Large intestine (tissue), 3 donors: ENCODE data around the gene FAM98B. TPM values are rescaled to one million over a fixed set of nuclear protein-coding genes. Genes with fewer than 3 reads are reported as not detected.

ENCODE experiments used
- DNase-seq, 2 donors: peaks; one replicate each; pipeline versions ENCODE4 v3.0.0 to v3.0.0-alpha.2; 2013
- H3K27ac ChIP-seq: one replicate; pipeline ENCODE4 v1.5.1; 2013; ENCODE audit warnings: low read length
- H3K27me3 ChIP-seq: 2 replicates; pipeline ENCODE4 v1.6.1; 2013; ENCODE audit warnings: low read length; ENCODE audit not compliant: control insufficient read depth, insufficient read depth
- H3K36me3 ChIP-seq: 2 replicates; pipeline ENCODE4 v1.6.1; 2013; ENCODE audit warnings: low read length; ENCODE audit not compliant: control insufficient read depth, insufficient read depth
- H3K4me1 ChIP-seq: one replicate; pipeline ENCODE4 v1.6.1; 2013; ENCODE audit warnings: low read length; ENCODE audit not compliant: control insufficient read depth, insufficient read depth
- H3K4me3 ChIP-seq: one replicate; pipeline ENCODE4 v1.5.1; 2013; ENCODE audit warnings: low read length
- H3K9me3 ChIP-seq: one replicate; pipeline ENCODE4 v1.6.1; 2013; ENCODE audit warnings: mild to moderate bottlenecking, low read depth, low read length, moderate library complexity; ENCODE audit not compliant: control insufficient read depth
- WGBS: methylation state at CpG from one replicate; pipeline ENCODE4 v1.1.5; 2013; ENCODE audit warnings: low lambda C conversion rate; ENCODE audit not compliant: insufficient coverage; 5-methylcytosine and 5-hydroxymethylcytosine counted together
- polyA plus RNA-seq: library from polyadenylated mRNA; unstranded; fragments of 120-200 nt; gene quantifications from one replicate; pipeline ENCODE4 v1.2.1, GENCODE V29; 2013

FAM98B gene
- polyA plus RNA-seq, 1 donor: 31.3 TPM

GRCh38 chr15:38533926-38534325, 80.0 kb downstream of the FAM98B start:
- no peaks in the 10 kb centered on the region for H3K27me3 ChIP-seq
- H3K4me1 ChIP-seq: no peaks in the 10 kb centered on the region
- no peak for DNase-seq
- H3K4me3 ChIP-seq: no peak overlapping the region
- no peak overlapping the region for H3K27ac ChIP-seq
- no peaks in the 10 kb centered on the region for H3K36me3 ChIP-seq
- H3K9me3 ChIP-seq: no peaks in the 10 kb centered on the region

- Histone ChIP-seq H3K4me1 (no peaks in the 10 kb centered on the region), H3K9me3 (no peaks in the 10 kb centered on the region), H3K36me3 (no peaks in the 10 kb centered on the region), H3K27ac (no peak overlapping the region), H3K4me3 (no peak overlapping the region), H3K27me3 (no peaks in the 10 kb centered on the region)
- 100% methylated on average over 1 of the region's 3 CpGs for WGBS
- DNase-seq: no peak
These were observed 80.8 kb downstream of the FAM98B start for GRCh38 chr15:38534691-38535090.

- H3K27ac ChIP-seq: no peak overlapping the region
- WGBS: no CpG with 5 or more reads among the region's 8 CpGs
These were observed 81.7 kb downstream of the FAM98B start for GRCh38 chr15:38535491-38536200.

GRCh38 chr15:38536201-38536676, 82.3 kb downstream of the FAM98B start:
- H3K9me3 ChIP-seq: no peaks in the 10 kb centered on the region
- no CpG with 5 or more reads among the region's 3 CpGs for WGBS
- H3K4me3 ChIP-seq: no peak overlapping the region
- no peaks in the 10 kb centered on the region for H3K36me3 ChIP-seq
- peaks cover 5% of the 10 kb centered on the region for H3K4me1 ChIP-seq
- DNase-seq: no peak
- no peaks in the 10 kb centered on the region for H3K27me3 ChIP-seq
- H3K27ac ChIP-seq: no peak overlapping the region

More at GRCh38 chr15:38535491-38536200, 81.7 kb downstream of the FAM98B start:
- DNase-seq: no peak
- H3K27me3 ChIP-seq: no peaks in the 10 kb centered on the region
- no peaks in the 10 kb centered on the region for H3K9me3 ChIP-seq
- H3K4me1 ChIP-seq: peaks cover 5% of the 10 kb centered on the region
- H3K4me3 ChIP-seq: no peak overlapping the region
- no peaks in the 10 kb centered on the region for H3K36me3 ChIP-seq

Other genes starting within 250 kb of the FAM98B start
- 28.2 TPM for gene SPRED1, start 201.3 kb upstream of the FAM98B start, polyA plus RNA-seq
- gene RASGRP1, start 110.7 kb downstream of the FAM98B start, polyA plus RNA-seq: 2.9 TPM